GM18870 (cell line): ENCODE measurements around the gene GABRG3.

Experiments used
- ATAC-seq: cut with Tn5 transposase; IDR thresholded peaks from one replicate; pipeline ENCODE4 v1.9.1; 2021; ENCODE audit warnings: moderate library complexity; ENCODE audit not compliant: unreplicated experiment

Gene GABRG3

DNA sequence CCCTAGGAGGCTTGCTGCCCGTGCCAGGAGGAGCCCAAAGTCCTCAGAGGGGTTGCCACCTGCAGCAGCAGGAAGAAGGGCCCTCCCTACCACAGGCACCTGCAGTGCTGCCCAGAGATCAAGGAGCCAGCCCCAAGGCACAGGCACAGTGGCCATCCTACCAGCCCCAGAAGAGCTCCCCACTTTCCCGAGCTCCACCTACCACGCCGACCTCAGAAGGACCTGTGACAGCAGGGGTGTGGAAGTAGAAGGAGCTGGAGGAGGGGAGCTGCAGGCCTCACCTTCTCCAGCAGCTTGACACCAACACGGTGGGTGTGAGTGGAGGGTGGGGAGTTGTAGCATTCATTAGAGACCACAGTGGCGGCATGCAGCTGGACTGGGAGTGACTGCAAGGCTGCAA, 485.8 kb downstream of the GABRG3 start:
- no peak for ATAC-seq

DNA sequence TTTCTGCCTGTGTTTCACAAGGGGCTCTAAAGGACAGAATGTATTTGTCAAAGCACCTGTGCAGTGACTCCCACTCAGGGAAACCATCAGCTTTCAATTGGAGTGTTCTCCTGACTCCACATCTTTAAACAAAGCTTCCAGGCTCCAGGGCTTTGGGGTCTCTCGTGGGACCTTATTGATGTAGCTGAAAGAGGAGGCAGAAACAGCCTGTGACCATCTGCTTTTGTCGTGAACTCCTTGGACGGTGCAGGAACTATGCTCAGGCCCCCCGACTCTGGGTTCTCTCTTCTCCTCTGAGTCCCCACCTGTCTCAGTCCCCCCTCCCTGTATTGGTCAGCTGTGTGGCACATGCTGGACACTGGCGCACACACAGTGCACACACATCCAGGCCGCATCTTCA, 486.8 kb downstream of the GABRG3 start:
- no peak for ATAC-seq

DNA sequence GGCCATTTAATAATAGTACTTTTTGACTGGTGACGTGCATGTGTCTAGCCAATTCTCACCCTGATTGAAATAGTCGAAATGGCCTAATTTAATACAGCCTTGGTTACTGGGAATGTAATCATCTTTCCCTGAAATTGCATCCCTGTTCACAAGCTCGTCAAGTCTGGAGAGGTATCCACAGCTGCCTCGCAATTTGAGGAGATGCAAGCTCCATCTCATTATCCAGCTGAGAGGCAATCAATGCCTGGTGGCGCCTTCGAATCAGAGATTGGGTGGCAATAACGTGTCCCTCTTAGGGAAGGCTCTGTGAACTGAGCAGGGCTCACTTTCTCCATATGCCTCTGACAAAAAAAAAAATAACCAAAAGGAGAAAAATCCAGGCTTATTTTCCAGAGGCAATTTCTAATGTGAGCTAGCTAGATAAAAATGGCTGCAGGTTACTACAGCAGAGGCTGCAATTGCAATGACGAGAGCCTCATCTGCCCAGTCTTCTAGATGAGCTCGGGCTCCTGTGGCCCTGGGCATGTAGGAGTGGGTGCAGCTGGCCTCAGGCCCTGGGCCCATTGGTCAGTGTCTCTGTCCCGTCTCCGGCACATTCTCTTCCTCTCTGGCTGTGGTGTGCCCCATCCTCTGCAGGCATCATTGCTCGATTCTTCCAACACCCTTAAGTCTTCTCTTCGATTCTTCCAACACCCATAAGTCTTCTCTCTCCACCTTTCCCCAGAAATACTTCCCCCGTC, 487.5 kb downstream of the GABRG3 start:
- no peak for ATAC-seq

DNA sequence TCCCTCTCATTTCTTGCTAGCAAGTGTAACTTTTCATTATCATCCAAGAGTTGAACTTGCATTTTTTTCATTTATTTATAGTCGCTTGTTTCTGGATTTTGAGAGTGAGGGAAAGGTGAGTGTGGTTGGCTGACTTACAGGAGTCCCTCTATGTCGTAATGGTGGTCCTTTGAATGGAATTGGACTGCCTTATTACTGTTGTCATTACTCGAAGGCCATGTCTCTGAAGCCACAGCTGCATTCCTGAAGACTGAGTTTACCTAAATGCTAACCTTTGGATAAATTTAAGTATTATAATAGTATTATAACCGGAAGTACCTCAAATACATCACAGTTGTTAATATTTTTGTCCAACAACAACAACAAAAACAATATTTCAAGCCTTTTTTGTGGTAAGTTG, 488.9 kb downstream of the GABRG3 start:
- ATAC-seq: no peak

DNA sequence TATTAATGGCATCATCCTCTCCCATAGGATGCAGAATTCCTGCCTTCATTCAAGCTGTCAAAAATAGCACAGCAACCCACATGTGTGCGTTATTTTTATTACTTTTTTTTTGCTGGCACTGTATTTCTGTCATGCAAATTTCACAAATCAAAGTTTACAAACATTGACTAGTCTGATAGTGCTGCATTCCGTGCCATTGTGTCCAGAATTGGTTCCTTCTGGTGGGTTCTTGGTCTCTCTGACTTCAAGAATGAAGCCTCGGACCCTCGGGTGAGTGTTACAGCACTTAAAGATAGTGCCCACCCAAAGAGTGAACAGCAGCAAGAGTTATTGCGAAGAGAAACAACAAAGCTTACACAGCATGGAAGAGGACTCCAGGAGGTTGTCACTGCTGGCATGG, 490.2 kb downstream of the GABRG3 start:
- no peak for ATAC-seq

DNA sequence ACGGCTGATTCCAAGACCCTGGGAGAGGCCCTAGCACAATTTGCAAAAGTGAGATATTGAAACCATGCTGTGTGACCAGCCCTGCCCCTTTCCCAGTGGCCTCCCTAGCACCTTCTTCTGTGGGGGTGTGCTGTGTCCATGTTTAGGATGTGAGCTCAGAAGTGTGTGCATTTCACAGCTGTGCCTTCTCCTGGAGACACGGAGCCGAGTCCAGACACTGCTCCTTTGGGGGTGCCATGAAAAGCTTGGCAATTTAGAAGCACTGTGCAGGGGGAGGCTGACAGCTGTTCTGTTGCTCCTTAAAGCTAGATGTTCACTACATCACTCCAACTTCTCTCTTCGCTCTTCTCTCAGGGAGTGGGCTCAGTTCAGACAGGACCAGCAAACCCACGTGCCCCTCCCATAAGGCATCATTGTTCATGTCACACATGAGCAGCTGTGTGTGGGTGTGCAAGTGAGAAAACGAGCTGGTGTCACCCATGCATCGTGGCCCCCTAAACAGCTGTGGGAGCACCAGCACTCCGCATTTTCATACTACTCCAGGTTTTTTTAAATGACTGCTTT, 492.6 kb downstream of the GABRG3 start:
- no peak for ATAC-seq

DNA sequence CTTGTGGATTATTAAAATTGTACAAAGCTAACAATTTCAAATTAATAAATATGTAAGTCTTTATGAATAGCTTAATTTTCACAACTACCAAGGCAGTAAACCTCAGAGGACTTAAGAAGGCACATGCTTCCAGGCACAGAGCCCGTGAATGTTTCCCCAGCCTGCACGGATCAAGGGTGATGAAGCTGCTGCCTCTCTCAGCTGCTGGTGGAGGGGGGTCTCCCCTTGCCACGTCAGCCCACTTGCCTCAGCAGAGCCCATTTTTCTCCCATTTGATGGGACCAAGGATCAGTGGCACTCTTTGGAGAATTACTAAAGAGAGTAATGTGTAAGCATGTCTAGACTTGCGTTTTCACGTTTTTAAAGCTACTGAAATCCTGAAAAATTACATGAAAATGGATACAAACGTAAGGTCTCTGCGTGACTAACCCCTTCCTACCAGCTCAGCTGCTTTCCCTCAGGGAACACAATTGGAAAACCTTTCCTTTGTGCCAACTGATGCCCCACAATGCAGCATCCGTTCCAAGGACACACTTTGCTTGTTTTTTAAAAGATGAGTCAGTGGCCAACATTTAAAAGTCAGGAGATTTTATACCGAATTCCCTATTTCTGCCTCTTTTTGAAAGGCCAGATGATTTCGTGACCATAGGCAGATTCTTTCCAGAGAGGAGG, 494.1 kb downstream of the GABRG3 start:
- no peak for ATAC-seq

DNA sequence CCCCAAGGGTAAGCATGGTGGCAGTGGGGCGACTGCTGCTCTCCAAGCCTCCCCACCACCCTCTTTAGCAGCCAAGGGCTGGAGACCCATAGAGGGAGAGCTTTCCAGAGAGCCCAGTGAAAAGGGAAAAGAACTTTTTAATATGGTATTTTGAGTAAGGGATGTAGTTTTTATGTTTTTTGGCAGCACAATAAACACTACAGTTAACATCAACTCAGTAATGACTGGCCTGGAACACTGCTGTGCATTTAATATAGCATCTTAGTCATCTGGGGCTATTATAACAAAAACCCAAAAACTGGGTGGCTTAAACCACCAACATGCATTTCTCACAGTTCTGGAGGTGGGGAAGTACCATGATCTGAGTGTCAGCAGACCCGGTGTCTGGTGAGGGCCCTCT, 495.8 kb downstream of the GABRG3 start:
- no peak for ATAC-seq

DNA sequence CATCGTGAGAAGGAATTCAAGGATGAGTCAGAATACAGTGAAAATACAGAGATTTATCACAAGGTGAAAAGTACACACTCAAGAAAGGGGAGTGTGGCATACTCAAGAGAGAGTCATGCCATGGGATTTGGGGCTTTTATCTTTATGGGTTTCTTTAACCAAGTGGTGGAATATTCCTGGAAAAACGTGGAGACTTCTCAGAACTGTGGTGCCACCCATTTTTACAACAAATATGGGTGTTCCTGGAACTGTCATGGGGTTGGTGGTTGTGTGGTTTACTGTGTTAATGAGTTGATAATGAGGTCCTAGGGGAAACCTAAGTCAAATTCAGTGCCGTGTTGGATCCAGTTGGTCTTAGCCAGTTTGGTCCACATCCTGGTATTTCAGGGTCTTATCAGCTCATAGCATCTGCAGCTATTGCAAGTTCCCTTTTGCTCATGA, 497.2 kb downstream of the GABRG3 start:
- ATAC-seq: no peak

DNA sequence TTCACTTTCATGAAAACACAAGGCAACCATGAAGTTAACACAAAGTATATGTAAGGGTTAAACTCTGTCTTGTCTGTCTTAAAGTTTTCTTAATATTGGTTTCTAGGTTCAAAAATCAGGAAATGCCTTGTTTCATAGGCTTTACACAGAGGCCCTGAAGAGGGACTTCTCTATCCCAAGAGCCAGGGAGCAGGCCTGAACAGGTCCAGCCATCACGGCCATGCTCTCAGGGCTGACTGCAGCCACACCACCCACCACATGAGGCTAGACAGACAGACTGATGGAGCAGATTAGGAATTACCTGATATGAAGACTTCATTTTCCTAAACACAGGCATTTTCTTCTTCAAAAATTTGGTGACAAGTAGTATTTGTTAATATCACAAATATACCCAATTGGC, 502.9 kb downstream of the GABRG3 start:
- ATAC-seq: no peak

DNA sequence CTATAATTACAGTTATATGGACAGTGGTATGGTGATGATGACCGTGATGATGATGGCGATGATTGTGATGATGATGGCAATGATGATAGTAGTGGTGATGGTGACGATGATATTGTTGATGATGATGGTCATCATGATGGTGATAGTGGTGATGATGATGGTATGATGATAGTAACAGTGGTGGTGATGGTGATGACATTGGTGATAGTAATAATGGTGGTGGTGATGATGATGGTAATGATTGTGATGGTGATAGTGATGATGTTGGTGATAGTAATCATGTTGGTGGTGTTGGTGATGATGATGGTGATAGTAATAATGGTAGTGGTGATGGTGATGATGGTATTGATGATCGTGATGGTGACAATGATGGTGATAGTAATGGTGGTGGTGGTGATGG, 504.4 kb downstream of the GABRG3 start:
- no peak for ATAC-seq

DNA sequence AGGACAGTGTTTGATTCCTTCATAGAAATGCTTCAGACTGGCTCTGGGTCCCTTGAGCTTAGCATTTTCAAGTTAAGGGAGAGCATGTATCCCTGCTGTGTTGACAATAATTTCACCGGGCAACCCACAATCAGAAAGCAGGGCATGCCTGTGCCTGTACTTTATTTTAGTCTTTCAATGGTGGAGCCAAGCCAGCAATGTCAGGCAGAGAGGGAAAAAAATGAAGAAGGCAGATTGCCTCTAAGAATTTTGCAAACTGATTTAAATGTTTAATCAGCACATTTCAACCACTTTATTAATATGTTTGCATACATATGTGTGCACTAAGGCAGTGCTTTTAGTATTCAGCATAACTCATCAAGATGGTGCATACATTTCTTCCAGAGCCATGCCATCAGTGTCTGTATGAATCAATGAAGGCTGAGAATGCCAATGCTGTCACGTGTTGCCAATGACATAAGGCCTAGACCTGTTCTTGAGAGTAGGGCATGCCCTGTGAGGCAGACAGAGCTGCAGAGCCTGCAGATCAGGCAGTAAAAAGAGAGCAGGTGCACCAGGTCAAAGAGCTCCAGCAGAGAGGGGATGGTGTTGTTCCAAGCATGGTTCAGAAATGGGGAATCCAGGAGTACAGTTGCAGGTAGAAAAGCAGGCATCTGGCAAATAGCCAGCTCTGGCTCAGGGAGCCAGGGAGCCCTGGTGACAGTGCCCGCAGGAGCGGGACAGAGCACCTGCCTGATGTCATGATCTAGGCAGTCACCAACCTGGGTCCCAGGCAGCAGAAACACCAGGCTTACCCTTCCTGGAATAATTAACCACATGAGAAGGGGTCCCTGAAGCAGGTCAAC, 508.5 kb downstream of the GABRG3 start:
- no peak for ATAC-seq

DNA sequence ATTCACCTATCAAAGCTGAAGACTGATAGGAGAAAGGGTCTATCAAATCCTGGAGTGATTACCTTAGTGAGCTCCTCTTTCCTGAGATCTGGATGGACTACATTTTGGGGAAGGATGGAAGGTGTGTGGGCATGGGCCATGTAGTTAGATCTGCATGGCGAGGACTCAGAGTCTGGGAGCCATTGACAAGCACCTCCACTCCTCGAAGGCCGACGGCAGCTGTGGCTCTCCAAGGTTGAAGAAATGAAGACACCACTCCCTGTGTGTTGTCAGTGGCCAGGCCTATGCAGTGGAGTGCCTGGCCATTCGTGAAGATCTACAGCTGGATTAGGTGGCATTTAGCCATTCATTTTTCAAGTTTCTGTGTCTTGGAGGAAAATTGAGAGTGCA, 509.2 kb downstream of the GABRG3 start:
- no peak for ATAC-seq

DNA sequence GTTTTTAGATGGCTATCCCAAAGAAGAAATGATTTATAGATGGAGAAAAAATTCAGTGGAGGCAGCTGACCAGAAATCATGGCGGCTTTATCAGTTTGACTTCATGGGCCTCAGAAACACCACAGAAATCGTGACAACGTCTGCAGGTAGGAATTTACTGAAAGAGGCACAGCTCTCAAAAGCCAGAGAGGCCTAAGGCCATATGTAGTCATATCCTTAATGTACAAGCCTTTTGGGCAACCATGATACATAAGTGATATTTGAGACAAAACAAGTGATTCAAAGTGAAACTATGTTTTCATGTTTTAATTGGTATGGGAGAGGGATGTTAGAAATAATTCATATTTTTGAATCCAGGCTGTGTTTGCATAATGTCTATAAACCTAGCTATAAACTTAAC, 509.7 kb downstream of the GABRG3 start:
- ATAC-seq: no peak

DNA sequence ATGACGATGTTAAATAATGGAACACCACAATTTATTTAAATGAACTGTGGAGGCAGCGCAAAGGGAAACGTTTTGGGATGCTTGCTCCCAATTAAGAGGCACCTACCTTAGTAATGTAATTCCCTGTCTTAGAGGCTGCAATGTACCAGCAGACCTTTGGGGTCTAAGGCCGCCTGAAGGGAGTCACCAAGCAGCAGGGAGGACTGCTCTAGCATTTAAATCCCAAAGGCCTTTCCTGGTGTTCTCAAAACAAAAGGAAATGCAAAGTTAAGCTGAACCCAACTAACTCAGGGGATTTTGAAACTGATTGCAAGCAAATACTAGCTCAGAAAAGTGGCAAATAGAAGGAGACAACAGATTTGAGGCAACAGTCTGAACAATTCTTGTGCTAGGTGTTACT, 510.8 kb downstream of the GABRG3 start:
- no peak for ATAC-seq

DNA sequence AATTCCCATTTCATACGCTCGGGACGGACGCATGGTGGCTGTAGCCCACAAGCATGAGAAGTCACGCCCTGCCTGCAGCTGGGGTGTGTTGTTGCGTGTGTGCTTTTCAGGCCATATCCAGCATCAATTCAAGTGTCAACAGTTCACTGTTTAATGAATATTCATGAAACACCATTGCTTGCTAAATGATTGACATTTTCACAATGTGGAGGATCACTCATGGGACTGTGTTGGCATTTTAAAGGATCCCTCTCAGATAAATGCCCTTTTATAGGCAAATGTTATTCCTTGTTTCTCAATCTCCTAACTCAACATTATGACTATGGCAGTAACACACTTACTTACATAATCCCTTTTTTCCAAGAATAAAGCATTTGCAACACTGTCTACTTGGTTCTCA, 511.3 kb downstream of the GABRG3 start:
- no peak for ATAC-seq

DNA sequence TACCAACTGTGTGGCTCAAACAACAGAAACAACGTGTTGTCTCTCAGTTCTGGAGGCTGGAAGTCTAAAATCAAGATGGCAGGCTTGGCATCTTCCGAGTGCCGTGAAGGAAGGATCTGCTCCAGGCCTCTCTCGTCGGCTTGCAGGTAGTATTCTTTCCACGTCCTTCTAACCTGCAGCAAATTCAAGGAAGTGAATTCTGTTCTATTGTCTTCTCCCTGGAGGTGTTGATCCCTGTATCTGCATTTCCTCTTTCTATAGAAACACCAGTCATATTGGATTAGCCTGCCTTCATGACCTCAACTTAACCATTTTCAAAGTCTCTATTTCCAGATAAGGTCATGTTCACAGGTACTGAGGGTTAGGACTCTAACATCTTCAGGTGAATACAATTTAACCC, 512.1 kb downstream of the GABRG3 start:
- no peak for ATAC-seq

DNA sequence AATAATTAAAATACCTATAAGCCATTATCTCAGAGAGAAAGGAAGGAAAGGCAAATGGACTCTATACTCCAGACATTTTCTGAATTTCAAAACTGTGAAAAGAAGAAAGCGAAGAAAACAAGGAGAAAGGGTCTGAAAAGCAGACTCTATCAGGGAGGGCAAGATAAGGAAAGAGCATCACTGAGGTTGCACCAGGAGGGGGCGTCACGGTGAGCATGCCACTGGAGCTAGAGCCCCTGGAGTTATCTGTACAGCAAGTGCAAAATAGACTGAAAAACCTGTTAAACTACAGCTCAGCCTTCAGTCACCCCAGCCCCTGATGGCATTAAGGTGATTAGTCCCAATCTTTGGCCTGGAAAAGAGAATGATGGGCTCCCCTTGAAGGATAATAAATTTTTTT, 514.3 kb downstream of the GABRG3 start:
- ATAC-seq: no peak

DNA sequence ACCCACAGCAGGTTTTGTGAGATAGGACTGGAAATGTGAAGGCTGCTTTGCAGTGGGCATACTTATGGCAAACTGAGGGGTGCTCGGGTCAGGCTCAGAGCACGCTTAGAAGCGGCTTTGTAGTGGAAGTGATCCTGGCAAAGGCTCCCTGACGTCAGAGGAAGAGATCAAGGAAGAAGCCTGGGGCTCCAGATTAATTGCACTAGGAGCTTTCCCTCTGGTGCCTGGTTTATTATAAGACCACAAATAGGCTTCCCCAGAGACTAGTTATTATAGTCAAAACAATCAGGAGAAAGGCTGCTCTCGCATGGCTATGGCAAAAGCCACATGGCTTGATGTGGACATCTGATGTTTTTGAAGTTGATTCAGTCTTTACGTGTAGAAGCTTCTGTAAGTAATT, 515.1 kb downstream of the GABRG3 start:
- no peak for ATAC-seq

DNA sequence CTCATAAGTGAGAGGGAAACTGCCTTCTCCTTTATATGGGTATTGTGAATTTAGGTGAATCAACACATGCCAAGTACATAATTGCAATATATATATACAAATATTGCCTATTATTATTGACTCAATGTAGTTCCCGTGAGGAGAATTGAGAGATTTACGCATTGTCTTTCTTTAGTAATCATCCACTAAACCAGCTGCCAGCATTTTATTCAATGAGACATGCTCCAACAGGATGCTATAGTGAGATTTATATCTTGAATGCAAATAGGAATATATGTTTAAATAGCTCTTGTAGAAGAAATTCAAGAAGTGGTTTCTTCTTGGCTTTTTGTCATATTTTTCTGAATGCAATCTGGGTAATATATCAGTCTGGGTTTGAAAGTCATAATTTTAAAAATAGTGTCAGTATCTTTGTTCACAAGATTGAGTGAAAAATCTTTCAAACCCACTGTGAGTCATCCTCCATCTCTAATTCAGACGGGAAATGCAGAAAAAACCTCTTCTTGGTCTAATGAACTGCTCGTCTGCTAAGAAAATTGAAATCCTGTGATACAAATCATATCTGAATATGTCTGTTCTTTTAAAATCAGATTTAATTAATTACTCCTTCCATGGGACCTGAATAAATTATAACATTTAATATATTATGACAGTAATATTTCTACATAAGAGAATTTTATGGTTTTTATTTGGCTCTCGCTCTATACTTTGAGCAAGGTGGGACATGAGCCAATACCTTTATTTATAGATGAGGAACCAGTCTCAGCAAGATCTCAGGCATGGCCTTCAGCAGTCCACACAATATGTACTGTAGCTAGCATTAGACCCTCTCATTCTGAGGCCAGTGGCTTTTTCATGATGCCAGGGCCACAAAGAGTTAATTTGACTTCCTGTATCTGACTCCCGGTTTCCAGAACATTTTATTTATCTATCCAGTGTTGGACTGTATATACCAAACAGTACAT, 516.0 kb downstream of the GABRG3 start:
- ATAC-seq: no peak
